Measurements from ENCODE around the gene STK10.

GRCh38 chr5:172049226-172049796, 138.7 kb downstream of the STK10 start:
- TF ChIP-seq ZNF274 (IDR thresholded peaks at IDR 0.05; ENCODE audit: borderline replicate concordance, extremely low read depth, low read length) (no peak), CTCF (IDR thresholded peaks at IDR 0.05; ENCODE audit: control extremely low read depth in 1 of 3, insufficient read depth in 1 of 3, low read depth in 1 of 3, low read length in 3 of 3) (peak in 1 of 3 experiments; percentile 30; a peak in 1 of 4 replicates), MAX (IDR thresholded peaks at IDR 0.05) (no peak), BACH1 (IDR thresholded peaks at IDR 0.05; ENCODE audit: low read length) (no peak), EZH2 (IDR thresholded peaks at IDR 0.05; ENCODE audit: low read depth, low read length, severe bottlenecking) (no peak)

Data from H1 (cell line).